Inferior parietal cortex (tissue), 1 donor: Measurements from ENCODE around the gene NBPF3.
"Not testable (repeated sequence)": the region's sequence is repeated elsewhere in the genome, so short reads cannot be mapped to it uniquely, and the experiment has no call there.

ENCODE experiments used
- DNase-seq: peaks from one replicate; pipeline ENCODE4 v3.0.0-alpha.2; 2016; ENCODE audit errors: extremely low spot score

NBPF3 gene

DNA sequence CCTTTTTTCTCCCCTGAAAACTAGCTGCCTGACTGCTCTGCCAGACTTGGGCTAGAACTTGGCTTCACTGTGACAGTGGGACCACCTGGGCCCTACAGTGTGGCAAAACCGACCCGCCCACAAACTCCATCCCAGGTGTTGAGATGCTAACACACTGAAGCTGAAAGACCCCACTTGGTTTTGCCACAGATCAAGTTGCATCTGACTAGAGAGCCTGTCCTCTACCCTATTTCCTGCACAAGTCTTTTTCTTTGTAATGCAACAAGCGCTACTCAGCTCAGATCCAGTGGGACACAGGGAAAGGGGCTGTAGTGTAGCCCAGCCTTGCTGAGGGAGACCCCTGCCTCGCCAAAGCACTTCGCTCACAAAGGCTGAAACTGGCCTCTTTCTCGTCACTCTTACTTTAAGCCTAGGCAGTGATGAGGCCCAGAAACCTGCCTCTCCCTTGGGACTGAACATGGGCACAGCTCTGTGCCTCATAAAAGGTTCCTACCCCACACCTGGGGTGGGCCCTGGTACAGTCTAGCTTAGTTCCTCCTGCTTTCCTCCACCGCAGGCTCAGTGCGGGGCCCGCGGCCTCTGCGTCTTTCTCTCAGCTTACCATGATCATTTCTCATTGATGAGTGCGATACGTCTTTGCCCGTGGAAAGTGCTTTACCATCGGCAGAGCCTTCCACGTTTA is 79.0 kb downstream of the NBPF3 start:
- no peak for DNase-seq

DNA sequence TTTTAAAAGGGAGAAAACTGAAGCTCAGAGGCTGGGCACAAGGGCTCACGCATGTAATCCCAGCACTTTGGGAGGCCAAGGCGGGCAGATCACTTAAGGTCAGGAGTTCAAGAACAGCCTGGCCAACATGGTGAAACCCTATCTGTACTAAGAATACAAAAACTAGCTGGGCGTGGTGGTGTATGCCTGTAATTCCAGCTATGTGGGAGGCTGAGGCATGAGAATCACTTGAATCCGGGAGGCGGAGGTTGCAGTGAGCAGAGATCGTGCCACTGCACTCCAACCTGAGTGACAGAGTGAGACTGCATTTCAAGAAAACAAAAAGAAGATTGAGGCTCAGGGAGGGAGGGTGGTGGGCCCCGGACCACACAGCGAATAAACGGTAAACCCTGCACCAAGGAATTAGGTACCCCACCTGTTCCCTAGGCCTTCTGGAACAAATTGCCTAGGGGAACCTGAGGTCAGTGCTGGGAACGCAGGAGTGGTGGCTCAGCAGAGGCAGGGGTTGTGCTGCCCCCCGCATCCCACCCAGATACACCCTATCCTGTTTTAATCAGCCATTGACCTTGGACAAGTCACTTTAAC is 79.6 kb downstream of the NBPF3 start:
- not testable (repeated sequence) for DNase-seq

DNA sequence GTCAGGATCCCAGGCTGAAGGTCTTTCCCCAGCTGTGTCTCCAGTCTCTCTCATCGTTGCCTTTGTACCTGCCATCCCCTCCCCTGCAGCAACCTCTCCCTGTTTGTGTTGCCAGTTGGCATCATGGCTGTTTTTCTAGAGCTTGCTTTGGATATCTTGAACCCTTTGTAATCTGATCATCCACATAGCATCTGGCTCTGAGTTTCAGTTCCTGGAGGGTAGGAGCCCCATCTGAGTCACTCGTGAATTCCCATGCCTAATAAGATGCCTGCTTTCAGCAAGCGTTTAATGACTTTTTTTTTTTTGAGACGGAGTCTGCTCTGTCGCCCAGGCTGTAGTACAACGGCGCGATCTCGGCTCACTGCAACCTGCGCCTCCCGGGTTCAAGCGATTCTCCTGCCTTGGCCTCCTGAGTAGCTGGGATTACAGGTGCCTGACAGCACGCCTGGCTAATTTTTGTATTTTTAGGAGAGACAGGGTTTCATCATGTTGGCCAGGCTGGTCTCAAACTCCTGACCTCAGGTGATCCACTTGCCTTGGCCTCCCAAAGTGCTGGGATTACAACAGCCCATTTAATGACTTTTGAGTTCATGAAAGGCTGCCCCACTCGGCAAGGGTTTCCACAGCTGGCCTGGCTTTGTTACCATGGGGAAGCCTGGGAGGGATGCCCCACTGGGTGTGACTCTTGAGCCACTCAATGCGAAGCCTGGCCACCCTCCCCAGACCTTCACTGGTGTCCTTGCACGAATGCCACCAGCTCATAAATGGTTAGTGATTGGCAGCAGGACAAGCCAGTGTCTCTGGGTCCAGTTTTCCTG is 81.2 kb downstream of the NBPF3 start:
- no peak for DNase-seq

GRCh38 chr1:21521717-21522060 is 81.8 kb downstream of the NBPF3 start:
- DNase-seq, result no peak

DNA sequence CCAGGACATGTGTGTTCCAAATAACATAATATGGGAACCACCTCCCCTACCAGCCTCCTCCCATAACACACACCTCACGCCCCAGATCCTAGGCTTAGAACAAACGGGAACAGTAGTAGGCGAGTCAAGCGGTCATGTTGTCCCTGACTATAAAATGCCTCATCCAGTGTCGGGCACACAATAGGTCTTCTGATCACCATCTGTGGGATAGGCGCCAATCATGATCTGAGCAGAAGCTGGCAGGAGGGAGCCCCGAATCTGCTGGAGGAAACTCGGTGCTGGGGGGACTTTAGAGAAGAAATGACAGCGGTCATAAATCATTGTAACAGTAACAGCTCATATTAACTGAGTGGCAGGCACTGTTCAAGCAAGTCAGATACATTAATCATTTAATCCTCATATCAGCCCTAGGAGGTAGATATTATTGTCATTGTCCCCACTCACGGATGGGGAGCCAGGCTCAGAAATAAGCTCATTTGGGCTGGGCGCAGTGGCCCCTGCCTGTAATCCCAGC is 82.6 kb downstream of the NBPF3 start:
- no peak for DNase-seq

DNA sequence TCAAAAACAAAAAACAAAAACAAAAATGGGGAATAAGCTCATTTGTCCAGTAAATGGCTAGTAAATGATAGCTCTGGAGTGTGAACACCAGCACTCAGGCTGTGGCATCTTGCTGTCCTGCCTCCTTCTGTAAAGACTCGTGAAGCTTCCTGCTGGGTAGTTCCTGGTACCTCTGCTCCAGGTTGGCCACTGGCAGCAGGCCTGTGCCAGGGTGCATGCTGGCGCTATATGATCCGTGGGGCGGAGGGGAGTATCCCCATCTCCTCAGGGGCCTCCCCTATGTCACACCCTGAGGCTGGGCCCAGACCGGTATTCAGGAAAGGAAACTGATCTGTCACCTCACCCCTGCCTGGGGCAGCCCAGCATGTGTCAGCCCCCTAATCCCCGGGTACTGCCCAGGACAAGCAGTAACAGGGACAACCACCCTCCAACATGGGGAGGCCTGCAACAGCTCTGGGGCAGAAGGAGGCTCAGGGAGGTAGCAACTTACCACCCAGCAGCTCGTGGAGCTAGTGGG is 83.4 kb downstream of the NBPF3 start:
- DNase-seq, result no peak

GRCh38 chr1:21524220-21524619 is 84.3 kb downstream of the NBPF3 start:
- DNase-seq, result no peak

DNA sequence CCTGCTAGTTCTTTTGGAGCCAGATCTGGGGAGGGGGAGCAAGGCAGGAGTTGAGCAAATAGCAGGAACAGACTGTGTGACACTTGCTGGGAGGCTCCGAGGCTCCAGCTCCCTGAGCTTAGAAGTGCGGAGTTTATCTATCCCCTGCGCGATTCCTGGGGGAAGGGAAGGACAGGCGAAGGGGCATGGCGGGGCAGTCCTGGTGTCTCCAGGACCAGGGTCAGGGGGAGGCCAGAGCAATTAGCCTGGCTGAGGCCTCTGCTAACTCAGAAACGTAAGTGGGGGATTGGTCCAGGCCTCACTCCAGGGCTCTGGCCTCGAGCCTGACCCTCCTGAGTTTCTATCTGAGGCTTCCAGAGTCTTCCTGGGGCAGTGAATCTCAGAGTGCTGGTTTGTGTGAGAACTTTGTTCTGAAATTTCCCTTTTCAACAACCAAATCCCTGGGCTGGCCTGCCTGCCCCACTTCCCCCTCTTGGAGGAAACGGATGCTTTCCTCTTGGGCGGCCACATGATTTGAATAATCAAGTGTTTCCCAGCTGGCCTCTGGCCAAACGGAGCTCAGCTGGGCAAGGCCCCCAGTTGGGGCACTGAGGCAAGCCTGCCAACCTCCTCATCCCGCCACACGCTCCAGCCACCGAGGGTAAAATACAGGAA is 84.9 kb downstream of the NBPF3 start:
- peak; percentile 22 for DNase-seq

DNA sequence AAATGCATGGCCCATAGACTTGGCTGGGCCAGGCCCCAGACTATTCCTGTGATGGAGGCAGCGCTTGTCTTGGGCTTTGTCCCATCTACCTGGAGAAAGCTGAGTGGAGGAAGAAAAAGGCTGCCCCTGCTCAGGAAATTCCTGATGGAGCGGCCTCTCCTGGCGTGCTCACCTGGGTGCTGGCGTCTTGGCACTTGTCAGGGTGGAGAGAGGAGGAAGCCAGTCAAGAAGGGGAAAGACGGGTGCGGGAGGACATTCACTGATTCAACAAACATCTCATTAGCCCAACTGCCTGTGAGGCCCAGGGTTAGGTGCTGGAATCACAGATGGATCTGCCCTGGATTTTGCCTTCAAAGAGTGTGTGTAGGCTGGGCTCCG is 85.4 kb downstream of the NBPF3 start:
- no peak for DNase-seq

- DNase-seq, result no peak
Measured at GRCh38 chr1:21526441-21526840, 86.5 kb downstream of the NBPF3 start.

DNA sequence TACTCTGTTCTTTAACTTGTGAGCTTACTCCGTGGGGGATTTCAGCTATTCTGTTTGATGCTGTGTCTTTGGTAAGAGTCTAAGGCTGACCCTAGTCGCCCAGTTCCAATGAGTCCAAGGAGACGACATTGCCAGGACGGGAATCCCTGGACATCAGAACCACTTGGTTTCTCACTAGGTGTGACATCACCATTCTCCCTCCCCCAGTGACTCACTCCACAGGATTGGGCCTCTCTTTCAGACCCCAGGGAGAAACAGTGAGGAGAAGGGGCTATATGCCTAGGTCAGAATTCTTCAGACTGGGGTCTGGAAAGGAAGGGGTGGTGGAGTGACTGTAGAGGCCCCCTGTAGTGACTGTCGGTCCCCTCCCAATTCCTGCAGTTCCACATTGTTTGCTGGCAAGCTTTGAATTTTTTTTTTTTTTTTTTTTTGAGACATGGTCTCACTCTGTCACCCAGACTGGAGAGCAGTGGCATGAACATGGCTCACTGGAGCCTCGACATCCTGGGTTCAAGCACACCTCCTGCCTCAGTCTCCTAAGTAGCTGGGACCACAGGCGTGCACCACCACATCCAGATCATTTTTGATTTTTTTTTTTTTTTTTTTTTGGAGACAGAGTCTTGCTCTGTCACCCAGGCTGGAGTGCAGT is 90.6 kb downstream of the NBPF3 start:
- no peak for DNase-seq

DNA sequence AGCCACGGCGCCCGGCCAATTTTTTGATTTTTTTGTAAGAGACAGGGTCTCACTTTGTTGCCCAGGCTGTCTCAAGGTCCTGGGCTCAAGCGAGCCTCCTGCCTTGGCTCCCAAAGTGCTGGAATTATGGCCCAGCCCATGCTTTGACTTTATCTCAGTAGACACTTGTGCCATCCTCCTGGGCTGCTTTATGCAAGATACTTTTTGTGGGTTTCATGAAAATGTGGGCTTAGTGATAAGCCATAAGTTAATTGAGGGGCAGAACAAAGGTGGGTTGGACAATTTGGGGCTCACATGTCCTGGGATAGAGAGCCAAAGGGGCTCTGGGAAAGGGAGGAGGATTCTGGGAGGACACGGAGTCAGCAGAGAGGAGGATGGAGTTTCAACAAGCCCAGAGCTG is 91.3 kb downstream of the NBPF3 start:
- no peak for DNase-seq

DNA sequence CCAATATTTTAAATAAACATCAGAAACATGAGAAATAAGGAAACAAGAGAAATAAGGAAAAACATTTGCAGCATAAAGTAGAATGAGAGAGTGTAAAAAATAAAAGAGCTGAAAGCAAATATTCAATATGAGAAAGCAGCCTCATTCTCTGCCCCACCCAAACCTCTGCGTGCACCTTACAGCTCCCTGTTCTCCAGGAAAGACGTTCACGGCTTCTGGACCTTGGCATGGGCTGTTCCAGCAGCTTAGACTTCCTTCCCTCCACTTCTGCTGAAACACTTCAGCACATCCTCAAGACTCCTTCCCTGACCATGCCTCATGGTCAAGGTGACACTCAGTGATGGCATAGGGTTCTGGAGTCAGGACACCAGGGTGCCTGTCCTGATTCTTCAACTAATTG is 92.6 kb downstream of the NBPF3 start:
- no peak for DNase-seq

- no peak for DNase-seq
Measured at GRCh38 chr1:21532992-21533534, 93.1 kb downstream of the NBPF3 start.

DNA sequence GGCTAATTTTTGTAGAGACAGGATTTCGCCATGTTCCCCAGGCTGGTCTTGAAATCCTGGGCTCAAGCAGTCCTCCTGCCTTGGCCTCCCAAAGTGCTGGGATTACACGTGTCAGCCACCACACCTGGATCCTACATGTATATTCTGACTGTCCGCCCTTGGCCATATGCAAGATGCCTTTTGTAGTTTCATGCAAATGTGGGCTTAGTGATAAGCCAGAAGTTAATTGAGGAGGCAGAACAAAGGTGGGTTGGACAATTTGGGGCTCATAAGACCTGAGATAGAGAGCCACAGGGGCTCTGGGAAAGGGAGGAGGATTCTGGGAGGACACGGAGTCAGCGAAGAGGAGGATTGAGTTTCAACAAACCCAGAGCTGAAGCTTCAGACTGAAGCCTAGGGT is 94.2 kb downstream of the NBPF3 start:
- DNase-seq, result no peak
